GM20431 (cell line): Measurements from ENCODE around the gene LAMTOR5.
"Not testable (repeated sequence)": the region's sequence is repeated elsewhere in the genome, so short reads cannot be mapped to it uniquely, and the experiment has no call there.

Experiments
- in situ Hi-C: fragments of 300-500 bp; cut with MseI, MboI; formaldehyde crosslinking; loops from one replicate; pipeline ENCODE4 v1.15.0; 2020; ENCODE audit warnings: low sequenced_read_pairs; ENCODE audit not compliant: unreplicated experiment

Gene LAMTOR5

GRCh38 chr1:110430901-110431300 lies 23.4 kb upstream of the LAMTOR5 start:
- in situ Hi-C loops, result no loop called here

- in situ Hi-C loops, result no loop called here
These were observed 22.9 kb upstream of the LAMTOR5 start for GRCh38 chr1:110430366-110430765.

- in situ Hi-C loops, result no loop called here
These were observed 21.5 kb upstream of the LAMTOR5 start for GRCh38 chr1:110428946-110429345.

GRCh38 chr1:110426854-110427253 lies 19.4 kb upstream of the LAMTOR5 start:
- in situ Hi-C loops, result no loop called here

GRCh38 chr1:110425612-110426152 lies 18.2 kb upstream of the LAMTOR5 start:
- in situ Hi-C loops, result no loop called here

- in situ Hi-C loops, result no loop called here
These were observed 17.5 kb upstream of the LAMTOR5 start for GRCh38 chr1:110424699-110425611.

GRCh38 chr1:110420874-110421793 lies 13.6 kb upstream of the LAMTOR5 start:
- in situ Hi-C loops, result no loop called here

- in situ Hi-C loops, result no loop called here
These were observed 12.6 kb upstream of the LAMTOR5 start for GRCh38 chr1:110420023-110420662.

GRCh38 chr1:110418729-110419128 lies 11.2 kb upstream of the LAMTOR5 start:
- in situ Hi-C loops, result no loop called here

GRCh38 chr1:110413045-110413444 lies 5.6 kb upstream of the LAMTOR5 start:
- in situ Hi-C loops, result not testable (repeated sequence)

- in situ Hi-C loops, result no loop called here
These were observed 5.1 kb upstream of the LAMTOR5 start for GRCh38 chr1:110412576-110412975.

GRCh38 chr1:110411173-110411735 lies 3.8 kb upstream of the LAMTOR5 start:
- in situ Hi-C loops, result no loop called here

GRCh38 chr1:110409316-110409715 lies 1.8 kb upstream of the LAMTOR5 start:
- in situ Hi-C loops, result no loop called here

GRCh38 chr1:110408488-110408887 lies 994 bp upstream of the LAMTOR5 start:
- in situ Hi-C loops, result no loop called here

GRCh38 chr1:110406407-110406806 lies 1.1 kb downstream of the LAMTOR5 start:
- in situ Hi-C loops, result not testable (repeated sequence)

GRCh38 chr1:110404401-110404800 lies 3.1 kb downstream of the LAMTOR5 start:
- in situ Hi-C loops, result no loop called here

- in situ Hi-C loops, result no loop called here
These were observed 3.7 kb downstream of the LAMTOR5 start for GRCh38 chr1:110403805-110404204.

- in situ Hi-C loops, result not testable (repeated sequence)
These were observed 11.1 kb downstream of the LAMTOR5 start for GRCh38 chr1:110396259-110396958.

GRCh38 chr1:110394493-110394820 lies 13.0 kb downstream of the LAMTOR5 start:
- in situ Hi-C loops, result no loop called here
